ENCODE data around the gene ZNF25. TPM values are rescaled to one million over a fixed set of nuclear protein-coding genes. Genes with fewer than 3 reads are reported as not detected.
"Not testable (repeated sequence)": the region's sequence is repeated elsewhere in the genome, so short reads cannot be mapped to it uniquely, and the experiment has no call there.

ZNF25 gene
- polyA plus RNA-seq, 3 donors = 10.8 to 14.2 (median 13.9) TPM

DNA sequence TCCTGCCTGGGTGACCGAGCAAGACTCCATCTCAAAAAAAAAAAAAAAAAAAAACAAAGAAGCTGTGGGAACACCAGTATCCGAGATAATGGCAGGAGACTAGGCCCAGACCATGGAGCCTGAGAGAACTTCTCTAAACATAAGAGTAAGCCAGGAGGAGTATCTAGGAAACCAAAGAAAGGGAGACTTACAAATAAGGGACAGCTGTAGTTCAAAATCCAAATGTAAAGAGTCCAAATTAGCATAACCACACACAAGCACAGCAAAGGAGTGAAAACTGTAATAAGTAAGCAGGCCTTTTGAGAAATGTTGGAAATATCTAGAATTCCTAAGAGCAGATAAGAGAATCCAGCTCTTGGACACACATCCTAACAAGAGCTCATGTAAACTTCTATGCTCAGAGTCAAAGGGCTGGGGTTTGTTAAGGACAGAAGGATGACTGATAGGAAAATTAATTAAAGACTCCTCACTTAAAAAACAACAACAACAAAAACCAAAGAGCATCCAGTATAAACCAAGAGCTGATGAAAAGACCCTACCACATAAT, 15.8 kb downstream of the ZNF25 start:
- DNase-seq (ENCODE audit: extremely low read depth in 1 of 11, low read depth in 9 of 11, low spot score in 4 of 11) = no peak

DNA sequence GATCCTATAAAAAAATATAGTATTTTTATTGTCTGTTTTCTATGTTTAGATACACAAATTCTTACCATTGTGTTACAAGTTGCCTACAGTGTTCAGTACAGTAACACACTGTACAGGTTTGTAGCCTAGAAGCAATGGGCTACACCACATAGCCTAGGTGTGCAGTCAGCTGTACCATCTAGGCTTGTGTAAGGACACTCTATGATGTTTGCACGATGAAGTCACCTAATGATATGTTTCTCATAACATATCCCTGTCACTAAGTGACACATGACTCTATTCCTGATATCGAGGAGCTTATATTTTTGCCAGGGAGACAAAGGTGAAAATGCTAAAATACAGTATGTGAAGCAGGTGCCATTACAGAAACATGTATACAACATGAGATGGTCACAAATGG, 18.6 kb downstream of the ZNF25 start:
- no peak for DNase-seq (ENCODE audit: extremely low read depth in 1 of 11, low read depth in 9 of 11, low spot score in 4 of 11)

DNA sequence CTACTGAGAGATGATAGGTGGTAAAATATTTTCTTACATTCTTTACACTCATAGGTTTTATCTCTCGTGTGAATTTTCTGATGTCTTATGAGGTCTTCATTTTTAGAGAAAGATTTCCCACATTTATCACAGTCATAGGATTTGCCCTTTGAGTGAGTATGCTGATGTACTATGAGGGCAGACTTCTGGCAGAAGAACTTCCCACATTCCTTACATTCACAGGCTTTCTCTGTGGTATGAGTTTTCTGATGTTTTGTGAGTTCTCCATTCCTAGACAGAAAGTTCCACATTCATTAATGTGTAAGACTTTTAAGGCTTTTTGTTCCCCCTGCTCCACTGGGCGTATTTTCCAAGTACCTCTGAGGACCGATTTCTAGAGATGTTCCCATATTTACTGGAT, 23.5 kb downstream of the ZNF25 start:
- DNase-seq (ENCODE audit: extremely low read depth in 1 of 11, low read depth in 9 of 11, low spot score in 4 of 11) = no peak

- DNase-seq (ENCODE audit: extremely low read depth in 1 of 11, low read depth in 9 of 11, low spot score in 4 of 11) = peak in 1 of 11 donors; percentile 3
These were observed 24.2 kb downstream of the ZNF25 start for GRCh38 chr10:37952043-37952755.

DNA sequence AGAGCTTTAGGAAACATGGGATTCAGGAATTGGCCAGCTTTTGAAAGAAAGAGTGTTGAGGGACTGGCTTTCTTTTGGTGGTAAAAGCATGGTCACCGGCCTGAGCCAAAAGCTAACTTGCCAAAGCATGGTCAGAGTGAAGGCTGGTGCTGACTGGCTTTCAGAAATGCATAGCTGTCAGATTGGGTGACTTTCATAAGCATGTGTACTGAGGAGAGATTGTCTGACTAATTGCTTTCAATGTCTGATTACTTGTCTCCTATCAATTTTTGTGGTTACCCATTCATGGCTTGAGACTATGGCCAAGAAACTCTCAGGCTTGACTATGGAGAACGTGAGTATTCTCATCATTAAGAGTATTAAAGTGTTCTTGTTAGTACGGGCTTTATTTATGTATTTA, 28.2 kb downstream of the ZNF25 start:
- no peak for DNase-seq (ENCODE audit: extremely low read depth in 1 of 11, low read depth in 9 of 11, low spot score in 4 of 11)

- no peak for DNase-seq (ENCODE audit: extremely low read depth in 1 of 11, low read depth in 9 of 11, low spot score in 4 of 11)
These were observed 28.9 kb downstream of the ZNF25 start for GRCh38 chr10:37947526-37947925.

GRCh38 chr10:37937864-37938263, 38.6 kb downstream of the ZNF25 start:
- no peak for DNase-seq (ENCODE audit: extremely low read depth in 1 of 11, low read depth in 9 of 11, low spot score in 4 of 11)

DNA sequence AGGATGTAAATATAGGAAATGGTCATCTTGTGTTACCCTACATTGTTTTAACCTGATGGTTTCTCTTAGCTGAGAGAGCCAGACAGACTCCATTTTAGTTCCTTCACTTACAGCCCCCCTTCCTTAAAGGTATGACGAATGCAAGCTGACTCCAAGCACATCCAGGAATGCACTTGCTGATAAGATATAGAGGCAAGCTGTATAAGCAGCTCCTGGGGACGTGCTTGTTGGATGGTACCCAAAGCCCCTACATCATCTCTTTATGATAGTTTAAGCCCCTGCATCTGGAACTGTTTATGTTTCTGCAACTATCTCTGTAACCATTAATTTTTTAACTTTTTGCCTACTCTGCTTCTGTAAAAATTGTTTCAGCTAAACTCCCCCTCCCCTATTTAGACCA, 41.7 kb downstream of the ZNF25 start:
- DNase-seq (ENCODE audit: extremely low read depth in 1 of 11, low read depth in 9 of 11, low spot score in 4 of 11) = no peak

DNA sequence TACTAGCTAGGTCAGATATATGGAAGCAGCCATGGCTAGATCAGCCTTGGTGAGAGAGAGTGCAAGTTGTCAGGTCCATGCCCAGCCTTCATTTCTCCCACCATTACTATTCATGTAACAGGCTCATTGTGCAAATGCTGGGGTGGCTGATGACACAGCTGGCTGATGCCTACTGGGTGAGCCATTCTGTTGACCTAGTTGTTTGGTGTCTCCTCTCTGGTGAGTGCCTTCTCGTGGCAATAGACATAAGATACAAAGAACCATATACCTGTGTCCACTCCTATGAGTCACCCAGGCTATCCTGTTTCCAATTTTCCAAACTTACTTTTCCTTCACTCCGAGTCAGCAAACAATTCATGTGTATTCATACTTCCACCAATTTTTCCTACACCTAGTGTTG, 46.0 kb downstream of the ZNF25 start:
- DNase-seq (ENCODE audit: extremely low read depth in 1 of 11, low read depth in 9 of 11, low spot score in 4 of 11) = no peak

- not testable (repeated sequence) for DNase-seq (ENCODE audit: extremely low read depth in 1 of 11, low read depth in 9 of 11, low spot score in 4 of 11)
These were observed 68.3 kb downstream of the ZNF25 start for GRCh38 chr10:37908165-37908564.

GRCh38 chr10:37906382-37906781, 70.1 kb downstream of the ZNF25 start:
- no peak for DNase-seq (ENCODE audit: extremely low read depth in 1 of 11, low read depth in 9 of 11, low spot score in 4 of 11)

Other genes with a start within 250 kb of the ZNF25 start
- 10 to 100 TPM; 32.8 to 39.7 (median 37.0) TPM for gene ZNF248, start 119.0 kb downstream of the ZNF25 start, polyA plus RNA-seq (ENCODE audit: insufficient read length in 3 of 3)
- 10 to 100 TPM; 39.4 to 58.0 (median 53.8) TPM for gene ZNF33A, start 34.0 kb upstream of the ZNF25 start, polyA plus RNA-seq (ENCODE audit: insufficient read length in 3 of 3)
- gene ZNF37A, start 117.7 kb upstream of the ZNF25 start, polyA plus RNA-seq (ENCODE audit: insufficient read length in 3 of 3) = 10 to 100 TPM; 17.2 to 21.5 (median 19.1) TPM